Measurements from ENCODE around the gene GUCA2A. TPM values are rescaled to one million over a fixed set of nuclear protein-coding genes. Genes with fewer than 3 reads are reported as not detected.

GUCA2A gene
- total RNA-seq, 1 experiment from 2014 or later = not detected

GRCh38 chr1:42125552-42125951, 39.0 kb downstream of the GUCA2A start:
- TF ChIP-seq TCF7L2 (IDR thresholded peaks at IDR 0.05; ENCODE audit: low read depth, low read length) (no peak), SIN3A (IDR thresholded peaks at IDR 0.05; ENCODE audit: borderline replicate concordance, insufficient read depth, low read depth, low read length) (no peak), POLR2AphosphoS5 (IDR thresholded peaks at IDR 0.05; ENCODE audit: low read depth, low read length) (no peak)
- TF ChIP-seq, protein P1, sequence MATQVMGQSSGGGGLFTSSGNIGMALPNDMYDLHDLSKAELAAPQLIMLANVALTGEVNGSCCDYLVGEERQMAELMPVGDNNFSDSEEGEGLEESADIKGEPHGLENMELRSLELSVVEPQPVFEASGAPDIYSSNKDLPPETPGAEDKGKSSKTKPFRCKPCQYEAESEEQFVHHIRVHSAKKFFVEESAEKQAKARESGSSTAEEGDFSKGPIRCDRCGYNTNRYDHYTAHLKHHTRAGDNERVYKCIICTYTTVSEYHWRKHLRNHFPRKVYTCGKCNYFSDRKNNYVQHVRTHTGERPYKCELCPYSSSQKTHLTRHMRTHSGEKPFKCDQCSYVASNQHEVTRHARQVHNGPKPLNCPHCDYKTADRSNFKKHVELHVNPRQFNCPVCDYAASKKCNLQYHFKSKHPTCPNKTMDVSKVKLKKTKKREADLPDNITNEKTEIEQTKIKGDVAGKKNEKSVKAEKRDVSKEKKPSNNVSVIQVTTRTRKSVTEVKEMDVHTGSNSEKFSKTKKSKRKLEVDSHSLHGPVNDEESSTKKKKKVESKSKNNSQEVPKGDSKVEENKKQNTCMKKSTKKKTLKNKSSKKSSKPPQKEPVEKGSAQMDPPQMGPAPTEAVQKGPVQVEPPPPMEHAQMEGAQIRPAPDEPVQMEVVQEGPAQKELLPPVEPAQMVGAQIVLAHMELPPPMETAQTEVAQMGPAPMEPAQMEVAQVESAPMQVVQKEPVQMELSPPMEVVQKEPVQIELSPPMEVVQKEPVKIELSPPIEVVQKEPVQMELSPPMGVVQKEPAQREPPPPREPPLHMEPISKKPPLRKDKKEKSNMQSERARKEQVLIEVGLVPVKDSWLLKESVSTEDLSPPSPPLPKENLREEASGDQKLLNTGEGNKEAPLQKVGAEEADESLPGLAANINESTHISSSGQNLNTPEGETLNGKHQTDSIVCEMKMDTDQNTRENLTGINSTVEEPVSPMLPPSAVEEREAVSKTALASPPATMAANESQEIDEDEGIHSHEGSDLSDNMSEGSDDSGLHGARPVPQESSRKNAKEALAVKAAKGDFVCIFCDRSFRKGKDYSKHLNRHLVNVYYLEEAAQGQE (IDR thresholded peaks at IDR 0.05; ENCODE audit: insufficient read depth in 1 of 2, low read depth in 2 of 2, low read length in 1 of 2) = no peak
- TF ChIP-seq, protein P2, sequence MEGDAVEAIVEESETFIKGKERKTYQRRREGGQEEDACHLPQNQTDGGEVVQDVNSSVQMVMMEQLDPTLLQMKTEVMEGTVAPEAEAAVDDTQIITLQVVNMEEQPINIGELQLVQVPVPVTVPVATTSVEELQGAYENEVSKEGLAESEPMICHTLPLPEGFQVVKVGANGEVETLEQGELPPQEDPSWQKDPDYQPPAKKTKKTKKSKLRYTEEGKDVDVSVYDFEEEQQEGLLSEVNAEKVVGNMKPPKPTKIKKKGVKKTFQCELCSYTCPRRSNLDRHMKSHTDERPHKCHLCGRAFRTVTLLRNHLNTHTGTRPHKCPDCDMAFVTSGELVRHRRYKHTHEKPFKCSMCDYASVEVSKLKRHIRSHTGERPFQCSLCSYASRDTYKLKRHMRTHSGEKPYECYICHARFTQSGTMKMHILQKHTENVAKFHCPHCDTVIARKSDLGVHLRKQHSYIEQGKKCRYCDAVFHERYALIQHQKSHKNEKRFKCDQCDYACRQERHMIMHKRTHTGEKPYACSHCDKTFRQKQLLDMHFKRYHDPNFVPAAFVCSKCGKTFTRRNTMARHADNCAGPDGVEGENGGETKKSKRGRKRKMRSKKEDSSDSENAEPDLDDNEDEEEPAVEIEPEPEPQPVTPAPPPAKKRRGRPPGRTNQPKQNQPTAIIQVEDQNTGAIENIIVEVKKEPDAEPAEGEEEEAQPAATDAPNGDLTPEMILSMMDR (IDR thresholded peaks at IDR 0.05) = no peak
- BruUV-seq (replicated peaks) = no TSS peak
- H3K27me3 ChIP-seq (ENCODE audit: control insufficient read depth, insufficient read depth, low read length) = no peaks in the 10 kb centered on the region
- ChIA-PET POLR2A (no interaction called here), CTCF (no interaction called here)
- in situ Hi-C loops (cut with HindIII; ENCODE audit: low pct_unique_long_range_greater_than_20kb, low sequenced_read_pairs) (no loop called here), intact Hi-C loops (cut with micrococcal nuclease; ENCODE audit: unreplicated experiment) (no loop called here)
- H3K4me1 ChIP-seq (ENCODE audit: control insufficient read depth, insufficient read depth, low read length) = no peaks in the 10 kb centered on the region
- DNase-seq (ENCODE audit: low read depth, low spot score) (no peak), ATAC-seq (no peak)
- no peak overlapping the region for H3K4me3 ChIP-seq (ENCODE audit: low read depth in 2 of 2, low read length in 2 of 2)
- no peaks in the 10 kb centered on the region for H3K36me3 ChIP-seq (ENCODE audit: control insufficient read depth, insufficient read depth, low read length)
- no peaks in the 10 kb centered on the region for H3K9me3 ChIP-seq (ENCODE audit: control insufficient read depth, insufficient read depth, low read depth, low read length)
- no peak overlapping the region for H3K27ac ChIP-seq (ENCODE audit: low read length)

- BruUV-seq (replicated peaks) = no TSS peak
- Histone ChIP-seq H3K36me3 (ENCODE audit: control insufficient read depth, insufficient read depth, low read length) (no peaks in the 10 kb centered on the region), H3K4me1 (ENCODE audit: control insufficient read depth, insufficient read depth, low read length) (no peaks in the 10 kb centered on the region), H3K4me3 (ENCODE audit: low read depth in 2 of 2, low read length in 2 of 2) (no peak overlapping the region), H3K27ac (ENCODE audit: low read length) (no peak overlapping the region), H3K27me3 (ENCODE audit: control insufficient read depth, insufficient read depth, low read length) (no peaks in the 10 kb centered on the region), H3K9me3 (ENCODE audit: control insufficient read depth, insufficient read depth, low read depth, low read length) (no peaks in the 10 kb centered on the region)
- in situ Hi-C loops (cut with HindIII; ENCODE audit: low pct_unique_long_range_greater_than_20kb, low sequenced_read_pairs) = no loop called here
- ChIA-PET CTCF (no interaction called here), POLR2A (no interaction called here)
- intact Hi-C loops (cut with micrococcal nuclease; ENCODE audit: unreplicated experiment) = no loop called here
- DNase-seq (ENCODE audit: low read depth, low spot score) = no peak
- ATAC-seq = no peak
- no peak for TF ChIP-seq TCF7L2 (IDR thresholded peaks at IDR 0.05; ENCODE audit: low read depth, low read length)
- TF ChIP-seq, protein P1 (IDR thresholded peaks at IDR 0.05; ENCODE audit: insufficient read depth in 1 of 2, low read depth in 2 of 2, low read length in 1 of 2) = no peak
- TF ChIP-seq POLR2AphosphoS5 (IDR thresholded peaks at IDR 0.05; ENCODE audit: low read depth, low read length) = no peak
Measured at GRCh38 chr1:42122408-42122807, 42.1 kb downstream of the GUCA2A start.

Measured in Panc1 (cell line).